HPDE6-E6E7 (cell line): ENCODE data around the gene DYNLT3.
A peak's percentile ranks its signal among the peaks of the same experiment; 100 is the strongest.

Experiments
- DNase-seq: peaks from one replicate; pipeline ENCODE4 v3.0.0; 2011; ENCODE audit warnings: missing footprints; ENCODE audit errors: extremely low spot score

Gene DYNLT3, protein sequence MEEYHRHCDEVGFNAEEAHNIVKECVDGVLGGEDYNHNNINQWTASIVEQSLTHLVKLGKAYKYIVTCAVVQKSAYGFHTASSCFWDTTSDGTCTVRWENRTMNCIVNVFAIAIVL

DNA sequence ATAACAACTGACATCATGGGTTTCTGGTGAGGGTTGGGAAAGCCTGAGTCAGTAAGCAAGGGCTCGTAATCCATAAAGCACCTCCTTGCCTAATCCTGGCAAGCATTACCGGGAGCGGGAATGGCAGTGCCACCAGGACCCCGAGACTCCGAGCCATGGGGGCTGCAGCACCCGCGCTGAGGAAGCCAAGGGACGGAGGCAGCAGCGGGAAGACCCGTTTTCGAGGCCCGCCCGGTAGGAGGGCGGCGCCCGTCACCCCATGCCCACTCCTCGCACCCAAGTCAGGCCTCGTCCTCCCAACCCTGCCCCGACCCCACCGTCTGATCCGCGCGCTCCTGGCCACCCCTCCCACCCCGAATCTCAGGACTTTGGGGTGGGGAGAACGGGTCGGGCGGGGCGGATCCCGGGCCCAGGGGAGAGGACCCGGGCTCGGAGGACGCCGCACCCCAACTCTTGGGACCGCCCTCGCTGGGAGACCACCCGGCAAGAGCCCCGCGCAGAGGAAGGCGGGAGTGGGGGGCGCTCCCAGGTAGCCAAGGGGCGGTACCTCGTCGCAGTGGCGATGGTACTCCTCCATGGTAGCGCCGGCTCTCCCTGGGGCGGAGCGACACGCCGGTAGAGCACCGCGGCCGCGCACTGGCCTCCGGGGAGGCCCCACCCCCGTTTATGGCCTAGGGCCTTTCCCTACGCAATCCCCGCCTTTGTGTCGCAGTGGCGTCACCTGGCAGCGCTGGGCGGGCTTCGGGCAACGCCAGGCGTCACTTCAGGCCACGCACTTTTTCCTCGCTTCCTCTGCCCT lies at the start of gene DYNLT3:
TSS of gene DYNLT3 (minus strand) at position 638 of the 799 bp plus-strand sequence. CDS start at position 577, 61 bp downstream.
- DNase-seq: peak; percentile 26

DNA sequence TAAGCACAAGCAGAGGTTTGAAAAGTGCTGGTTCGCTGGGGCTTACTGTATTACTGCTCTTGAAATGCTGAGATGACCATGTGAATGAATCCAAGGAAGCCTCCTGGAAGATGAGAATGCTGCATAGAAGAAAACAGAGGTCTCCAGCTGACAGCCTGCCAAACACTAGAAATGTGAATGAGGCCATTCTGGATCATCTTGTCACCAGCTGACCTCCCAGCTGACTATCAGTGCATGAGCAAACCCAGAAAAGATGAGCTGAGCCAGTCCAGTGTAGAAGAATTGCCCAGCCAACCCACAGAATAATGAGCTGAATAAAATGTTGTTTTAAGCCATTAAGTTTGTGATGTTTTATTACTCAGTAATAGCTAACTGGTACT lies 49.1 kb upstream of the DYNLT3 start:
- no peak for DNase-seq

DNA sequence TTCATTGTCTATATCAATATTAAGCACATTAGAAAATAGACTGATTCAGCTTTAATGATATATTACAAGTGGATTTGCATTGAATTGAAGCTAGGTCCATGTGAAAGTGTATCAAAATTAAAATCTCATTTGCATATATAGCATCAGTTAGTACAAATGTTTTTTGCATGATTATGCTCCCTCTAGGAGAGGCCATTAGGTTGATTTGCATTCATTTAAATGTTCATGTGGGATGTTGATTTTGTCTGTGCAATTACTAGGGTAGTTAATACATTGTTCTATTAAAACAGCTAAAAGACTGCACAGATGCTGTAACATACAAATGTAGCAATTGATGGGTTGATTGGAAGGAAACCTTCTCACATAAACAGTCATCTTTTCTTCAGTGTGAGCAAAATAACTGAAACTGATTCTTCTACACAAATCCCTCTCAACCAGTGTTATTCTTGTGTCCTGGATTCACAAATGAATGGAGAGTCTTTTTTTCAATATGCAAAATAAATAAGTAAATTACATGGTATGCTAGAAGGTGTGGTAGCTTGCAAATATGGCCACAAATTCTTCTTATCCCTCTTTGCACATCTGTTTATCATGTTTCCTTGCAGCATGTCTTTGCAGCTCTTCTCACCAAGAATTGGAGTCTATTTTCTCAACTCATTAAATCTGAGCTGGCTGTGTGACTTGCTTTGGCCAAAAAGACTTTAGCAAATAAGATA lies 48.6 kb upstream of the DYNLT3 start:
- no peak for DNase-seq

DNA sequence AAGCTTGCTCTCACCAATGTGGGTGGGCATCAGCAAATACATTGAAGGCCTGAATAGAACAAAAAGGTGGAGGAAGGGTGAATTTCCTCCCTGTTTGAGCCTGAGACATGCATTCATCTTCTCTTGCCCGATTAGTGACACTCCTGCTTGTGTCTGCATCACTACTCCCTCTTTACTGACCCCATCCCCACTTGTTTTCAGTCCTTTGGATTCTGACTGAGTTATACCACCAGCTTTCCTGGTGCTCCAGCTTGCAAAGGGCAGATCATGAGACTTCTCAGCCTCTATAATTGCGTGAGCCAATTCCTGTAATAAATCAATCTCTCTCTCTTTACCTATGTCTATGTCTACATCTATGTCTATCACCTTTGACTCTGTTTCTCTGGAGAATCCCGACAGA lies 47.4 kb upstream of the DYNLT3 start:
- no peak for DNase-seq

DNA sequence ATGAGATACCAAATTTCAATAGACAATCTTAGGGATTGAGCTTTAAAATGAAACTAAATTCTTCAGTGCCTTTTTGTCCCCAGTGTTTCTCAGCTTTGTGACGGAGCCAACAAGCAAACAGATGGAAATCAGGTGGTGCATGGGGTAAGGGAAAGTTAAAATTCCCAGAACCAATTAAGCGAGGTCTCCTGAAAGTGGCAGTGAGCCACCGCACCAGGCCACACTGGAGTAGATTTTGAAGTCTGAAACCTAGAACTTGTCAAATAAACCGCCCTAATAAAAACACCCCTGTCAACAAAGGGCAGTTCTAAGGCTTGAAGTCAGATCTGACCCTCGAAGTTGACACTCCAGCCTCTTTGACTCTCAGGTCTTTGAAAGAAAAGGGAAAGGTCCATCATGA lies 40.6 kb upstream of the DYNLT3 start:
- no peak for DNase-seq

DNA sequence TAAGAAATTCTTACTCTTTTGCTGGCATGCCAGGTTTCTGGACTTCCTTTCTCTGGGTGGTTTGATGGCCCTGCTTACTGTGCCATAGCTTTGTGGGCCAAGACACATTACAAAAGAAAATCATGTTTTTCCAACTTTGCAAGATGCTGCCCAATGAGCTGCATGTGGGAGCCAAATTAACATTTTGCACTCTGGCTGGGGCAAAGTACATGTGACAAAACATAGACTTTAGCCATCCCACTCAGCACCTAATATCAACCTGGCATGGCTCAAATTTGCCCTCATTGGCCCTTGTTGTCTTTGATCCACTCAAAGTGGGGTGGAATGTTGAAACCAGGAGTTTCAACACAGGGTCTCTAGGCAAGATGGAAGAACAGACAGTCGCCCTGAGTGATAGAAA lies 40.0 kb upstream of the DYNLT3 start:
- DNase-seq: no peak

DNA sequence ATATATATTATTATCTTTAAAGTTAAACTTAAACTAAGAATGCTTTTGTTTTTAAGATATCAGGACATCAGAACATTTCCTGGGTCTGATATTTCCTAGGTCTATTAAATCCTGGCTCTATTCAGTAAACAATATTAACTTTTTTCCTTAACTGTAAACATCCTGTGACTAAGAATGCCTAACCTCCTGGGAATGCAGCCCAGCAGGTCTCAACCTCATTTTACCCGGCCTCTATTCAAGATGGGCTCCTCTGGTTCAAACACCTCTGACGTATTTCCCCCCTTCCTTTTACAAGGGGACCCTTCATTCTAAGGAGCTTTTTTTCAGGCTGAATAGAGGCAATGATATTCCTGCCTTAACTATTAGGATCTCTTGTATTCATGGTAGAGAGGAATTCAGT lies 35.8 kb upstream of the DYNLT3 start:
- DNase-seq: peak; percentile 9

DNA sequence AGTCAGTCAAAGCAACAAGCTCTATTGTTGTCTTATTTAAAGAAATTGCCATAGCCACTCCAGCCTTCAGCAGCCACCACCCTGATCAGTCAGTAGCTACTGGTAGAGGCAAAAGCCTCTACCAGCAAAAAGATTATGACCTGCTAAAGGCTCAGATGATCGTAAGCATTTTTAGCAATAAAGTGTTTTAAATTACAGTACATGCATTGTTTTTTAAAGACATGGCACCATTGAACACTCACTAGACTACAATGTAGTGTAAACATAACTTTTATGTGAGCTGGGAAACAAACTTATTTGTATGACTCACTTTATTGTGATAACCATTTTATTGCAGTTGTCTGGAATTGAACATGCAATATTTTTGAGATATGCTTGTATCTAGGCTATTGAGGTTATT lies 32.3 kb upstream of the DYNLT3 start:
- no peak for DNase-seq

DNA sequence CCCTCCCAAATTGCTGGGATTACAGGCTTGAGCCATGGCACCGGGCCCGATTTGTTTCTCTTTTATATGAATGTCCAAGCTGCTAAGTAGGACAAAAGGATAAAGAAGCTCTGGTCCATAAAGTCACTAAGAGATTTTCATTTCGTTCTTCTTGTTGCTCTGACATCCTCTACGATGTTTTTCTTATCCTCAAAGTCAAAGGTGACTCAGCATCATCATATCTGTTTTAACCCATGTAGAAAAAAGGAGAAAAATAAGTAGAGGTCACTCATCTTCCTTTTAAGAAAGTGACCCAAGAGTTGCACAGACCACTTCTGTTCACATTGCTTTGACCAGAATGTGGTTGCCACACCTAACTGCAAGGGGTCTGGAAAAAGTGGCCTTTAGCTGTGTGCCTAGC lies 29.3 kb upstream of the DYNLT3 start:
- DNase-seq: no peak

DNA sequence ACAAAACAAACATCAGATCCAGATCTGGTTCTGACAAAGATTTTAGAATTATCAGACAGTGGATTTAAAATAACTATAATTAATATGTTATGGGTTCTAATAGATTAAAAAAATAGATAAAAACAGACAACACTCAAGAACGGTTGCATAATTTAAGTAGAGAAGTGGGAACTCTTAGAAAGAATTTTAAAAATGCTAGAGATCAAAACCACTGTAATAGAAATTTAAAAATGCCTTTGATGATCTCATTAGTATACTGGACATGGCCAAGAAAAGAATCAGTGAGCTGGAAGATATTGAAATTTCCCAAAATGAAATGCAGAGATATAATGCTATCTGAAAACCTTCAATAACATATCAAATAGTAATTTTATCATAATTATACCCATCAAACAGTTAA lies 28.3 kb upstream of the DYNLT3 start:
- DNase-seq: no peak

DNA sequence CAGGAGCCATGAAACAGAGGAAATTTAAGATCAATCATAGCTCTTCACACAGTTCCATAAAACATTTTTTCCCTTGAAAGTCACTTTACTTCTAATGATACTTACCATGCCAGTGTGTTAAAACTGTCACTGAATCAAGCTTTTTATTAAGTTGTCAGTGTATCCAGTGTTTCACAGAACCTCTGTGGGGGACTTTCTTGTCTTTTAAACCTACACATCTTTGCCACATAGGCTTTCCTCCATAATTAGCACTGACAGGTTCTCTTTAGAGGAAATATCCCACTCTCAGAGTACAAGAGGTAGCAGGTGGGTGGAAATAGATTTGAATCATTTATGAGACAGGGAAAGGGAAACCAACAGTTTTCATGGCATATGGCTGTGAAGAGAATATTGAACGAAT lies 25.8 kb upstream of the DYNLT3 start:
- DNase-seq: no peak

DNA sequence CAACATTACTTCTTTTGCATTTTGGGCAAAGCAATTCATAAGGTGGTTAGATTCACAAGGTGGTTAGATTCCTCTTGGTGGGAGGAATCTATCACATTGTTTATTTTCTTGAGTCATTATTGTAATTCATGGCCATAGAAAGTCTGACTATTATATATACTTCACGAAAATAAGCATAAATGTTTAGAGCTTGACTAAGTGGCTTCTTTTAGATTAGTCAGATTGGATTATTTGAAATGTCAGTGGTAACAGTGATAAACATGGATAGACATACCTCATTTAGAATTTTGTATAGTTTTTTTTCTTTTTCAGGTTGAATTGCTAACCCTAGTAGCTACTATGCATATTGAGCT lies 24.9 kb upstream of the DYNLT3 start:
- no peak for DNase-seq

DNA sequence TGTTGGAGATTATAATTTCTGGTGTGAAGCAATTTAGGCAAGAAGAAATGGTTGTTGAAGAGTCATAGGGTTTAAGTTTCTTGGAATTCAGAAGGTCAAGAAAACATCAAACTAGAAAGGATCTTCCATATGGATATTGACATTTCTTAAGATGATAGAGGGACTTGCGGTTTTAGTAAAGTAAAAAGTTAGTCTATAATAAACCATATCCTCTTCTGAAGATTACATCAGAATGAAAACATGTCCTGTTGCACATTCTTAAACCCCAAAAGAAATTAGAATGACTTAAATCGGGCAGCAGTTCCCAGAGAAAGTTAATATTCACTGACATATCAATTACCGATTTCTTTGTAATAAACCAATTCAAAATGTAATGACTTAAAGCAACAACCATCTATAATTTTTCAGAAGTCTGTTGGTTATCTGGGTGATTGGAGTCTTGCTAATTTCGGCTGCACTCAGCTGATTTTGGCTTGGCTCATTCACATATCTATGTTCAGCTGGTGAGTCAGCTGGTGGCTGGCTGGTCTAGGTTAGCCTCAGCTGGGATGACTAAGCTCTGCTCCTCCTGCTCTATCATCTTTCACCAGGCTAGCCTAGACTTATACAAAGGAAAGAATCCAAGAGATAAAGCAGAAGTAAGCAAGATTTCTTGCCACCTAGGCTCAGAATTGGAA lies 24.4 kb upstream of the DYNLT3 start:
- DNase-seq: peak; percentile 86

DNA sequence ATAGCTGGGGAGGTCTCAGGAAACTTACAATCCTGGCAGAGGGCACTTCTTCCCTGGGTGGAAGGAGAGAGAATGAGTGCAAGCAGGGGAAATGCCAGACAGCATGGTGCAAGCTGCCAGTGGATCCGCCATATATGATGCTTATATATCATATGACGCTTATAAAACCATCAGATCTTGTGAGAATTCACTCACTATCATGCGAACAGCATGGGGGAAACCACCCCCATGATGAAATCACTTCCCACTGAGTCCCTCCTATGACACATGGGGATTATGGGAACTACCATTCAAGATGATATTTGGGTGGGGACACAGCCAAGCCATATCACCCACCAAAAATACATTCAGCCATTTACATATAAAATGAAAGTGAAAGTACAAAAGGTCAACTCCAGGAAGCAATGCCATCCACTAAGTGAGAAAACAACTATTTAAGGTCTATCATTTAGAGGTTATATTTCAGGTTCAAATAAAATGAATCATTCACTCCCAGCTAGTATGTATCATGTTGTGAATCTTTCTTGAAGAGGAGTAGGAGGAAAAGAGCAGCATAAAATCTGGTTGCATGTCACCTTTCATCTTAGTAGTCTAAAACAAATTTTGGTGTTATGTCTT lies 20.3 kb upstream of the DYNLT3 start:
- no peak for DNase-seq

DNA sequence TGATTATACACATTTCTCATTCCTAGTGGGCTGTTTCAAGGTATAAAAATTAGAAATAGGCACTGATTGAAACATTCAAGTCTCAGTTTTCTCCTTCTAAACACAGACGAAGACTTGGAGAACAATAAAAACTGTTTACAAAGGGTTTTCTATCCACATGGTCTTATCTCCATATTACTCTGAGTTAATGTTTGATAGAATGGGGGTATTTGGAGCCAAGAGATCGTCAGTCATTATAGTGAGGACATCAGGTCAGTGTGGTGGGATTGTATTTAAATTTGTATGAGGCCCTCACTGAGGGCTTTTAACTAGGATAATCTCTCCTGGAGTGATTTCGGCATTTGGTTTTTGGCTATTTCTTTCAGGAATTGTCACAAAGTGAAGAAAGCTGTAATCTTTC lies 16.4 kb upstream of the DYNLT3 start:
- DNase-seq: no peak

DNA sequence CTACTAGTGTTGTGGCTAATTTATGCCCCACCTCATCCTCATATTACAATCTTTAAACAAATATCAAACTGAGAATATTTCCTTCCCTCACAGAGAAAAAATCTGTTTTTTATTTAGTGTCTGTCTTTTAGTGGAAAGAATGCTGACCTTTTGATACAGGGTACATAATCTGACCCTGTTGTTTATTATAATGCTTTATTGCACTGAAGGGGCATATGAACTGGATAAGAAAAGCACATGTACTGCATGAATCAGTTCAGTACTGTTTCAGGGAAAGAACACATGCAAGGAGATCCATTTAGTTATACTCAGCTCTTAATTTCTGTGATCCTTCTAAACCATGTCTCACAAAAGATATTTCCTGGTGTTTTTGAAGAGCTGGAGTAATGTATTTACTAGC lies 15.5 kb upstream of the DYNLT3 start:
- DNase-seq: no peak

DNA sequence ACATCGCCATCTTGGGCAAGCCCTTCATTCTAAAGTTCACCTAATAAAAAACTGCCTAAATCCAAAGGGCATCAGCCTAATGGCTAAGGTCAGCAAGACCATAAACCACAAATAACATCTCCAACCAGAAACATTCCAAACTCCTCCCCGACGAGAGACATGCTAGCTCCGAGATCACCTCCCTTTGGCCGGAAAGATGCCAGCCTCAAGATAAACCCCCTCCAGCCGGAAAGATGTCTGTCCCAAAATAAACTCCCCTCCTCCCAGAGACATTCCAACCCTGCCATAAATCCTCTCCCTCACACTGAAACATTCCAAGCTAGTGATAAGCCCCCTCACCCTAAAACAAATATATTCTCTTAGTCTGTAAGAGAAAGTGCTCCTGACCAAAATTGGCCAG lies 13.3 kb upstream of the DYNLT3 start:
- DNase-seq: no peak

DNA sequence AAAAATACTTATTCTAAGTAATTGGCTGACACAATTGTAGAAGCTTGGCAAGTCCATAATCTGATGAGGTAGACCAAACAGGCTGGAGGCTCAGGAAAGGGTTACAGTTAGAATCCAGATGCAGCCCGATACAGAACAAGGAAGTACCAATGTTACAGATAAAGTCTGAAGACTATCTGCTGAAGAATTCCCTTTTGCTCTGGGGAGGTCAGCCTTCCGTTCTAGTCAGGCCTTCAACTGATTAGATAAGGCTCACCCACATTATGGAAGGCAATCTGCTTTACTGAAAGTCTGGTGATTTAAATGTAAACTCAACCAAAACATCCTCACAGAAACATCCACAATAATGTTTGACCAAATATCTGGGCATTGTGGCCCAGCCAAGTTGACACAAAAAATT lies 7.4 kb upstream of the DYNLT3 start:
- no peak for DNase-seq

DNA sequence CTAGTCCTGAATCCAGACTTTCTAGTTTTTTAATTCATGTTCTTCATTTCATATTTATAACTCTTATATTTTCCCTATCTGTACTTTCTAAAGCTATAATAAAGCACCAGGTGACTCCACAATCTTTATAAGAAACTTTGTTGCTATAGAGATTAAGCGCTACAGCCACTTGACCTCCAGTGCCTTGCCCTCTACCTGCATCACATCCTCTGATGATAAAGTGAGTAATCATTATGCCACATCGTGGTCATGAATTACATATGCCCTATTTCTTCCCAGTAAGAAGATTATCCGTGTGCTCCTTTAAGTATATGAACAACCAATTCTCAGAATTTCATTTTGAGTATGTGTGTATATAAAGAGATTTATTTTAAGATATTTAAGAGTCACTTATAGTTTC lies 6.8 kb upstream of the DYNLT3 start:
- DNase-seq: no peak

DNA sequence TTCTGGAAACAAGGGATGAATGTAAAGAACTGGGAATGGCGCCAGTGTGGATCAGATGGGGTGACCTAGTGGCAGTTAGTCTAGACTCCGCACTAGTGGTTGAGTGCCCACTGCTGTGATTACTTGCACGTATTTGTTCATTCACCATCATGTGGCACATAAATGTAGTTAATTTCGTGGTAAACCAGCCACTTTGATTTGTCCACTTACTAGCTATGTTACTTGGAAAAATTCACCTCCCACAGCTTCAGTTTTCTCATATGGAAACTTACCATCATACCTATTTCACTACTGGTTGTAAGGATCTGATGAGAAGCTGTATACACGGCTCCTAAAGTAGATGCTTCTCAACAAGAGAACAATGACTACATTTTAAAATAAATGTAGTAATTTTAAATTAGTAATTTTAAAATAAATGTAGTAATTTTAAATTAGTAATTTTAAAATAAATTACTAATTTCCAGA lies 394 bp upstream of the DYNLT3 start:
- no peak for DNase-seq

DNA sequence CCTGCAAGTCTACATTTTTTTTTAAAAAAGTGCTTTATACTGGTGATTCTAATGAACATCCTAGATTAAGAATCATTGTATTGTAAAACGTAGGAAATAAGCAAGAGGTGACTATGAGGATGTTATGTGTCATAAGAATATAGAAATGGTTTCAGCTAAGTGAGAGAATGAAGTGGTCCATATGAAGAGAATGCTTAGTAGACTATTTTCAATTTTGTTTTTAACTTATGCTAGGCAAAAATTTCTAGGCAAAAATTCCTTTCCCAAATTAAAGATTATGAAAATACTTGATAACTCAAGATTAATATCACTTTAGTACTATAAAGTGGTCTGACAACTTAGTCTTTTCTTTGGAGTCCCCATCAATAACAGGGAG lies 825 bp downstream of the DYNLT3 start:
- no peak for DNase-seq

DNA sequence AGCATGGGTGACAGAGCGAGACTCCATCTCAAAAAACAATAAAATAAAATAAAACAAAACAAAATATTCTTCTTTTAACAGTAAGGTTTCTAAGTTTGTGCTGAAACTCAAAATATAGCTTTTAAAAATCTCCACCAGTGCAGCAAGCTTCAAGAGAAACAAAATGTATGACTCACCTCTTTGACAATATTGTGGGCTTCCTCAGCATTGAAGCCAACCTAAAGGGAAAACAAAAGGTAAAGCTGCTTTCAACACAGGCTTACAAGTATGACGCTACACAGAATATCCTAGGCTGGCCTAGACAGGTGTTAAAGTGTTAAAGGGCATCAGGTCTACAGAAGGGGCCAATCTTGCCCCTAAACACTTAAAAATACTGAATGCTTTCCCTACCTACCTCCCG lies 1.2 kb downstream of the DYNLT3 start:
- DNase-seq: no peak
